PC-3 (cell line): ENCODE measurements around the gene OR5K3. TPM values are rescaled to one million over a fixed set of nuclear protein-coding genes. Genes with fewer than 3 reads are reported as not detected.

Source experiments
- ATAC-seq: fragments of 200-7000 bp; cut with Tn5 transposase; 2 replicates; pipeline ENCODE4 v1.9.1; 2020; ENCODE audit warnings: mild to moderate bottlenecking, moderate library complexity
- Bru-seq: library from RNA; stranded (reverse); fragments of 400-500 nt; gene quantifications from one replicate; lab custom pipeline; 2021; lab: Mats Ljungman, UMichigan
- BruChase-seq, 2 experiments: library from RNA; stranded (reverse); fragments of 400-500 nt; gene quantifications; one replicate each; lab custom pipeline; 2021; lab: Mats Ljungman, UMichigan
- BruUV-seq: library from RNA; stranded (reverse); fragments of 400-500 nt; replicated peaks from 2 replicates; lab custom pipeline; 2021; lab: Mats Ljungman, UMichigan
- CTCF ChIA-PET: fragments of 300-600 bp; sonication (Branson Sonifier 250); formaldehyde crosslinking; loops from one replicate; lab custom pipeline; 2022; ENCODE audit warnings: antibody characterized with exemption; lab: Charles Lee
- POLR2A ChIA-PET: fragments of 300-600 bp; sonication (Branson Sonifier 250); formaldehyde crosslinking; loops from one replicate; lab custom pipeline; 2022; ENCODE audit warnings: antibody characterized with exemption; ENCODE audit not compliant: unreplicated experiment; lab: Charles Lee
- DNase-seq: peaks from one replicate; pipeline ENCODE4 v3.0.0-alpha.2; 2015
- H2AFZ ChIP-seq: fragments of 300-600 bp; sonication (generic); 2 replicates; pipeline ENCODE4 v1.6.0; 2016; ENCODE audit warnings: antibody characterized with exemption, low read length
- H3F3A ChIP-seq: fragments of 300-600 bp; sonication (generic); one replicate; pipeline ENCODE4 v1.6.0; 2017; ENCODE audit warnings: antibody characterized with exemption, low read length, control low read depth, mild to moderate bottlenecking; ENCODE audit not compliant: unreplicated experiment
- H3K27ac ChIP-seq: fragments of 300-600 bp; sonication (generic); 2 replicates; pipeline ENCODE4 v1.5.1; 2016; ENCODE audit warnings: mild to moderate bottlenecking, low read length
- H3K27me3 ChIP-seq: fragments of 300-600 bp; sonication (generic); 2 replicates; pipeline ENCODE4 v1.6.1; 2016; ENCODE audit warnings: low read length, mixed read lengths
- H3K36me3 ChIP-seq: fragments of 300-600 bp; sonication (generic); 2 replicates; pipeline ENCODE4 v1.6.1; 2016; ENCODE audit warnings: low read depth, mixed run types, low read length, mixed read lengths
- H3K4me1 ChIP-seq: fragments of 300-600 bp; sonication (generic); 2 replicates; pipeline ENCODE4 v1.5.1; 2016; ENCODE audit warnings: low read length; ENCODE audit not compliant: insufficient read depth
- H3K4me2 ChIP-seq: fragments of 300-600 bp; sonication (generic); 2 replicates; pipeline ENCODE4 v1.6.0; 2016; ENCODE audit warnings: low read length
- H3K4me3 ChIP-seq: fragments of 300-600 bp; sonication (generic); 2 replicates; pipeline ENCODE4 v1.5.1; 2016; ENCODE audit warnings: mild to moderate bottlenecking, low read length, mixed read lengths
- H3K79me2 ChIP-seq: fragments of 300-600 bp; sonication (generic); 2 replicates; pipeline ENCODE4 v1.6.1; 2017; ENCODE audit warnings: low read length, mixed read lengths
- H3K9ac ChIP-seq: fragments of 300-600 bp; sonication (generic); 2 replicates; pipeline ENCODE4 v1.6.0; 2016; ENCODE audit warnings: mild to moderate bottlenecking, low read length
- H3K9me2 ChIP-seq: fragments of 300-600 bp; sonication (generic); replicated peaks from 2 replicates; pipeline ENCODE4 v1.6.1; 2016; ENCODE audit warnings: mixed run types, low read length, mixed read lengths
- H3K9me3 ChIP-seq: fragments of 300-600 bp; sonication (generic); 2 replicates; pipeline ENCODE4 v1.6.1; 2016; ENCODE audit warnings: low read length, mixed read lengths
- H4K20me1 ChIP-seq: fragments of 300-600 bp; sonication (generic); 2 replicates; pipeline ENCODE4 v1.6.1; 2016; ENCODE audit warnings: low read length, mixed read lengths
- EZH2 ChIP-seq: fragments of 300-600 bp; sonication (generic); IDR thresholded peaks from one replicate; pipeline ENCODE4 v1.6.1; 2017; ENCODE audit warnings: antibody characterized with exemption, mild to moderate bottlenecking, low read length; ENCODE audit not compliant: unreplicated experiment
- EZH2phosphoT487 ChIP-seq: fragments of 300-600 bp; sonication (generic); IDR thresholded peaks from 2 replicates; pipeline ENCODE4 v1.6.1; 2018; ENCODE audit warnings: mild to moderate bottlenecking, antibody characterized with exemption, low read length, borderline replicate concordance
- intact Hi-C: fragments of 100-400 bp; cut with micrococcal nuclease; formaldehyde crosslinking; loops from 2 replicates; pipeline ENCODE4 v1.9.0; 2023
- long read RNA-seq: library from polyadenylated mRNA; unstranded; transcript quantifications from one replicate; pipeline ENCODE4 v2.0.0, GENCODE V29; 2021; ENCODE audit not compliant: unreplicated experiment
- total RNA-seq: library from RNA; depleted of rRNA; stranded (reverse); fragments of >200 nt; gene quantifications from 2 replicates; pipeline ENCODE4 v1.2.3, GENCODE V29; 2014; rRNA removed
- TF ChIP-seq, protein P1 (sequence below): fragments of 300-600 bp; sonication (generic); conservative IDR thresholded peaks from 2 replicates; pipeline ENCODE4 v1.5.1; 2017; ENCODE audit warnings: antibody characterized with exemption, low read depth, mild to moderate bottlenecking, low read length

The OR5K3 gene, protein sequence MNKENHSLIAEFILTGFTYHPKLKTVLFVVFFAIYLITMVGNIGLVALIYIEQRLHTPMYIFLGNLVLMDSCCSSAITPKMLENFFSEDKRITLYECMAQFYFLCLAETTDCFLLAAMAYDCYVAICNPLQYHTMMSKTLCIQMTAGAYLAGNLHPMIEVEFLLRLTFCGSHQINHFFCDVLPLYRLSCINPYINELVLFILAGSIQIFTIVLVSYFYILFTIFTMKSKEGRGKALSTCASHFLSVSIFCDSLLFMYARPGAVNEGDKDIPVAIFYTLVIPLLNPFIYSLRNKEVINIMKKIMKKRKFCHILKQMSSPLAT
- total RNA-seq (not detected in 2 replicates), Bru-seq, nascent RNA (not detected), BruChase-seq, experiment 1, labeled RNA remaining after a 6-hour chase (not detected), BruChase-seq, experiment 2, labeled RNA remaining after a 2-hour chase (not detected)
- long read RNA-seq, result 0 reads

DNA sequence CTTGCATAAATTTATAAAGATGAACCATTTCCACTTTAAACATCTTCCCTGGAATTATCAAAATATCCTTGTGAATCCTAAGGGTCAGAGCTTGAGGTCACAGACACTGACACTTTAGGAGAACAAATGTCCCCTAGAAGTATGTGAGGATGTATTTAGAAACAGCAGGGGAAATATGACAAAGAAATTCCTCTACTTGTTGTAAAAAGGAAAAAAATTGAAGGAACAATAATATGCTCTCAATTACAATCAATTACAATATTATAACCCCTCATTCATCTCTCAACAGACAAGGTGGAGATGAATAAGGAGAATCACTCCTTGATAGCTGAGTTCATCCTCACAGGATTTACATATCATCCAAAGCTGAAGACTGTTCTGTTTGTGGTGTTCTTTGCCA lies at the start of gene OR5K3:
OR5K3 (plus strand) TSS at position 301 of the 400 bp plus-strand sequence; CDS start at position 301, 0 bp downstream.
- H3K4me1 ChIP-seq, result no peaks in the 10 kb centered on the region
- ChIA-PET POLR2A (no interaction called here), CTCF (no interaction called here)
- TF ChIP-seq EZH2phosphoT487, result no peak
- TF ChIP-seq, protein P1, sequence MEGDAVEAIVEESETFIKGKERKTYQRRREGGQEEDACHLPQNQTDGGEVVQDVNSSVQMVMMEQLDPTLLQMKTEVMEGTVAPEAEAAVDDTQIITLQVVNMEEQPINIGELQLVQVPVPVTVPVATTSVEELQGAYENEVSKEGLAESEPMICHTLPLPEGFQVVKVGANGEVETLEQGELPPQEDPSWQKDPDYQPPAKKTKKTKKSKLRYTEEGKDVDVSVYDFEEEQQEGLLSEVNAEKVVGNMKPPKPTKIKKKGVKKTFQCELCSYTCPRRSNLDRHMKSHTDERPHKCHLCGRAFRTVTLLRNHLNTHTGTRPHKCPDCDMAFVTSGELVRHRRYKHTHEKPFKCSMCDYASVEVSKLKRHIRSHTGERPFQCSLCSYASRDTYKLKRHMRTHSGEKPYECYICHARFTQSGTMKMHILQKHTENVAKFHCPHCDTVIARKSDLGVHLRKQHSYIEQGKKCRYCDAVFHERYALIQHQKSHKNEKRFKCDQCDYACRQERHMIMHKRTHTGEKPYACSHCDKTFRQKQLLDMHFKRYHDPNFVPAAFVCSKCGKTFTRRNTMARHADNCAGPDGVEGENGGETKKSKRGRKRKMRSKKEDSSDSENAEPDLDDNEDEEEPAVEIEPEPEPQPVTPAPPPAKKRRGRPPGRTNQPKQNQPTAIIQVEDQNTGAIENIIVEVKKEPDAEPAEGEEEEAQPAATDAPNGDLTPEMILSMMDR, result no peak
- TF ChIP-seq EZH2, result no peak
- no peak for ATAC-seq
- H3K9me2 ChIP-seq, result no peaks in the 10 kb centered on the region
- H3K4me2 ChIP-seq, result no peak within 1 kb of the TSS
- DNase-seq, result no peak
- H2AFZ ChIP-seq, result no peak within 1 kb of the TSS
- intact Hi-C loops, result no loop called here
- no peaks in the 10 kb centered on the region for H3K36me3 ChIP-seq
- H3K79me2 ChIP-seq, result no peaks in the 10 kb centered on the region
- H3K27me3 ChIP-seq, result peaks cover 45% of the 10 kb centered on the region
- no peak within 1 kb of the TSS for H3K9ac ChIP-seq
- no peak within 1 kb of the TSS for H3K4me3 ChIP-seq
- H3K9me3 ChIP-seq, result no peaks in the 10 kb centered on the region
- no peaks in the 10 kb centered on the region for H4K20me1 ChIP-seq
- no TSS peak for BruUV-seq
- no peaks in the 10 kb centered on the region for H3F3A ChIP-seq
- H3K27ac ChIP-seq, result no peak within 1 kb of the TSS

DNA sequence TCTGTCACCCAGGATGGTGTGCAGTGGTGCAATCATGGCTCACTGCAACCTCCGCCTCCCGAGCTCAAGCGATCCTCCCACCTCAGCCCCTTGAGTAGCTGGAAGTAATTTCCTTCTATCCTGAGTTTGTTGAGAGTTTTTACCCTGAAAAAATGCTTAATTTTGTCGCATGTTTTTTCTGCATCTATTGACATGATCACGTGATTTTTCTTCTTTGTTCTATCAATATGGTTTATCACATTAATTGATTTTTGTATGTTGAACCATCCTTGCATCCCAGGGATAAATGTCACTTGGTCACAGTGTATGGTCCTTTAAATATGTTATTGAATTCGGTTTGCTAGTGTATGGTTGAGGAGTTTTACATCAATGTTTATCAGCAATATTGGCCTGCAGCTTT lies 48.7 kb upstream of the OR5K3 start:
- BruUV-seq, result no TSS peak
- H3K4me3 ChIP-seq, result no peak overlapping the region
- peaks cover 39% of the 10 kb centered on the region for H3K27me3 ChIP-seq
- H2AFZ ChIP-seq, result no peak overlapping the region
- no peak for TF ChIP-seq EZH2phosphoT487
- TF ChIP-seq, protein P1, result no peak
- TF ChIP-seq EZH2, result no peak
- no peaks in the 10 kb centered on the region for H3F3A ChIP-seq
- no peaks in the 10 kb centered on the region for H4K20me1 ChIP-seq
- POLR2A ChIA-PET, result no interaction called here
- no peak for DNase-seq
- ATAC-seq, result no peak
- H3K36me3 ChIP-seq, result no peaks in the 10 kb centered on the region
- CTCF ChIA-PET, result no interaction called here
- no peak overlapping the region for H3K27ac ChIP-seq
- no peak overlapping the region for H3K4me2 ChIP-seq
- no peaks in the 10 kb centered on the region for H3K9me3 ChIP-seq
- H3K9ac ChIP-seq, result no peak overlapping the region
- H3K4me1 ChIP-seq, result no peaks in the 10 kb centered on the region
- H3K9me2 ChIP-seq, result no peaks in the 10 kb centered on the region
- intact Hi-C loops, result no loop called here
- no peaks in the 10 kb centered on the region for H3K79me2 ChIP-seq
